HG02623 (cell line): ENCODE measurements around the gene UBE3D.
A peak's percentile ranks its signal among the peaks of the same experiment; 100 is the strongest.
"Not testable (repeated sequence)": the region's sequence is repeated elsewhere in the genome, so short reads cannot be mapped to it uniquely, and the experiment has no call there.

ENCODE experiments used
- ATAC-seq: cut with Tn5 transposase; IDR thresholded peaks from one replicate; pipeline ENCODE4 v1.9.1; 2021; ENCODE audit warnings: moderate library complexity; ENCODE audit not compliant: unreplicated experiment

The UBE3D gene

GRCh38 chr6:82979657-82980056 is 86.0 kb downstream of the UBE3D start:
- no peak for ATAC-seq

DNA sequence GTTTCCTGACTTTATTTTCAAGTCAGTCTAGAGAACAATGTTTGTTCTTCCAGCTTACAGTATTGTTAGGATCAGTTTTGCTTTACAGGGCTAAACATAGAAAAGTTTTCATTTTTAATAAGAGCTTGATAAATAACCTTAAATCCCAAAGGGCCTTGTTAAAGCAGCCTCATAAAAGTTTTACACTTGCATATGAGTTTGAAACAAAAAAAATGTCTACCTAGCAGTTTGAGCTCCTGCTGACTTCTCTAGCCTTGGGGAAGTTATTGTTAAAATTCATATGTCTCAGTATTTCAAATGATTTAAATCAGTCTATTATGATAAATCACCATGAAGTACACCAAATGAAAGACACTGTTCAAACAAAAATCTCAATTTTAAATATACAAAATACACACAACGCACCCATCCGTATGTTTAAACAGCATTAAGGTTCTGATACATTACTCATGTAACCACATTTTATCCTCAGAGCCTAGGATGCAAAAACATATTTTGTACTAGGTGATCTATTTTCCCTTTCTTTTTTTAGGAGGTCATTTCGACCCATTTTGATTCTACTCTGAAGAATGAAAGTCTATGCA is 87.2 kb downstream of the UBE3D start:
- ATAC-seq, result no peak

- ATAC-seq, result no peak
These were observed 89.5 kb downstream of the UBE3D start for GRCh38 chr6:82976179-82976578.

DNA sequence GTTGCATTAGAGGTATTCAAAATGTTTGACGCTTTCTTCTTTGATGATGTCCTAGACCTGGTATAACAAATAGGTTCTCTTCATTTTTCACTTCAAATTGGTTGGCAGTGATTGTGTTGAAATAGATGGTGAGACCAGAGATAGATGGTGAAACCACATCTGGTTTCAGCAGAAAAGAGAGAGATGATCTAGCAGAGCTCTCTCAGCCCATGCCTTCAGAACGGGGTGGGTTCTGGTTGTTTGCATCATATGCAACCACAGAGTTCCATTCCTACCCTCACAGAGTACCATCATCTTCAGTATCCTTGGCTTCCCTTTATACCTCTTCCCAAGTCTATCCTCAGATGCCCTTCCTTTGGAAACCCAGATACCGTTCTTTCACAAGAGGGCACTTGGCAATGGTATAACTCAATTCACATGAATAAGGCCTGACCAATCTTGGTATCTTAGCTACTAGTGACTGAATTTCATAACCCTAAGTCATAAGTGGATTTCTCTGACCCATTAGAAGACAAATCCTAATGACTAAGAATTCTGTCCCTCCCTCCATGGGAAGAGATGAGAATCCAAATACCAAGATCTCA is 93.7 kb downstream of the UBE3D start:
- ATAC-seq, result no peak

DNA sequence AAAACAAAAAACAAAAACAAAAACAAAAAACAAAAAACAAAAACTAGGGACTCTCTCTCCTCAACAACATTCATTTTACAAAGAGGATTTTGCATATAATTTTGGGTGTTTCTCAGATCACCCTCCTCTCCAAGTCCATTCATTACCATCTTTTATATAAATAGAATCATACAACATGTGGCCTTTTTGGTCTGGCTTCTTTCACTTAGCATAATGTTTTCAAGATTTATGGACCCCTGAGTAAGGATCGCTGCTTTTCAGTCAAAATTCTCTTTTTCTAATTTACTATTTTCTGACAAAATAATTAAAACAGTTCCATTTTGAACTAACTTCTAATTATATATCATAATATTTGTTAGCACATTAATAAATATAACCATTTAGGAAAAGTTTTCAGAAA is 94.8 kb downstream of the UBE3D start:
- no peak for ATAC-seq

DNA sequence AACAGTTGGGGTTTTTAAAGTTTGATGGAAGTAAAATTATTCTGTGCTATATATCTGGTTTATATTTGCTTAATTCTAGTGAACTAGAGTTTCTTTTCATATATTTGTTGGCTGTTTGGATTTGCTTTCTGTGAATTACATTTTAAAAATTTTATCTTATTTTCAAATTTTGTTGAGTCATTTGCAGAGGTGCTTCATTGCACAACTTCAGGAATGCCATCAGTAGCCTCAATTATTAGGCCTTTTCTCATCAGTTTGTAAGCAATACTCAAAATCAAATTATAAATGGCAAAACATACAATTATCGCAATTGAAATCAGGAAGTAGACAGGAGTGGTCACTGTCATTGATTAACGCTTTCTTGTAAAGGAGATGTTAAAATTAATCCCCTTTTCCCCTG is 96.9 kb downstream of the UBE3D start:
- no peak for ATAC-seq

- no peak for ATAC-seq
These were observed 102.3 kb downstream of the UBE3D start for GRCh38 chr6:82963191-82963925.

GRCh38 chr6:82959385-82959941 is 106.2 kb downstream of the UBE3D start:
- ATAC-seq, result no peak

DNA sequence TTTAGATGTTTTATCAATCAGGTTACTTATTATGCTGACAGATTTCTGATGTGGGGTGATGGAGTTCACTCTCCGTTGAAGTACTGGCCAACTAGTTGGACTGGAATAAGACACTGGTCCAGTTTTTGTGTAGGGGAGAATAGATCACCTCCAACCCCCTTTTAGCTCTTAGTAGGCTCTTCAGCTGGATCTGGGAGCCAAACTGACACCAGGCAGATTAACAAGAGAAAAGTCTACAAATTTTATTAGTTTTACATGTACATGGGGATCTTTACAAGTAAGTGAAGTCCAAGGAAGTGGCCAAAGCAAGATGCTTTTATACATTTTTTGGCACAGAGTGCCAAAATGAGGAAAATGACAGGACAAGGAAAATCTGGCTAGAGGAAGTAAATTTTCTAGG is 107.1 kb downstream of the UBE3D start:
- ATAC-seq, result no peak

DNA sequence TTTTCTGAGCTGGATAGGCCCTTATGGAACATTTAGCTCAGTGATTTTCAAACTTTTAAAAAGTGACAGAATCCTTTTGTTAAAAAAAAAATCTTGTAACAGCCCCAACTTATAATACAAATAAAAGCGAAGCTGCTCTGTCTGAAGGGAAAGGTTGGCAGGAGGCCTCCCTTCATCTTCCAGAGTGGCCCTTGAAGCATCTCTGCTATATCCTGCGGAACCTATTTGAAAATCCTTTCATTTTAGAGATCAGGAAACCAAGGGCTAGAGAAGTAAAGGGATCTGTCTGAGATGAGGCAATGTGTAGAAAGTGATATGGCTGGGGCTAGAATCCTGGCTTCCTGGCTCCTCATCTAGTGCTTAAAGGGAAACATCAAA is 107.8 kb downstream of the UBE3D start:
- no peak for ATAC-seq

DNA sequence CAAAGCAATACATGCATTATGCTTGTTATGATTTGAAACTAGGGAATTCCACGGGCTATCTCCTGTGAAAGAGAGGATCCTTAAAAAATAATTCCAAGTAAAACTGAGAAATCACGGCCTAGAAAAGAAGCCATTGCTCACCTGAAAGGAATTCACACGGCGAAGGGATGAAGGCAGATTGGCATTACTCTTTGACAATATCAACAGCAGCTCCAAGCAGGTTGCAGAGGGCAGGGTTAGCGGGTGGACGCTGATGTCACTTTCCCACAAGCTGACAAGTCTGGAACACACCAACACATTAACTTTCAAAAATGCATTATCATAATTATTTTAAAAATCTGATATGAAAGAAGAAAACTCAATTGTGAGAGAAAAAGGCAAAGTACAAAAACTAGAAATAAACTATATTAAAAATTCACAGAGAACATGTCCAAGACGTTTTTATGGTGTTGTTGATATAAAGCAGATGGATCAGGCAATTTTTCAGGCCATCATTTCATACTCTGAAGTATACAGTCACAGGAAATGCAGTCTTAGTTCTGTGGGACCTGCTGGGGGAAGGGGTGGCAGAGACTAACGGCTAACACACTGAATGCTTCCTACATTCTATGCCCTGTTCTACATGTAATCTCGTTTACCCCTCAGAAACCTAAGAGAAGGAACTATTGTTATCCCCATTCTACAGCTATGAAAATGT is 108.3 kb downstream of the UBE3D start:
- no peak for ATAC-seq

DNA sequence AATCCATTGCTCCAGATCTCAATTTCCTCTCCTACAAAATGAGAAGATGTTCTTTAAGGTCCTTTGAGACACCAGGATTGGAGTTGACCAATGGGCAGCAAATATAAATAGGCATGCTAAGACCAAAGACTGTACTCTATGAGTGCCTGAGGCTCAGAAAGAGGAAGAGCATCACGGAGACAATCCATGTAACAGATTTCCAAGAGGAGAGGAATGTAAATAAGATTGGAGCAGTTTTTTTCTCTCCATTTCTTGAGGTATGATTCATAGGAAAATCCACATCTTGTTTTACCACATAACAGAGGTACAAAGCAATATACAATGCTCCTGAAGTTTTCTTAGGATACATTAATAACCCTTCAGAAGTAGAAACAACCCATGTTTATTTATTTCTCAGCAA is 109.8 kb downstream of the UBE3D start:
- ATAC-seq, result no peak

- peak; percentile 70 for ATAC-seq
These were observed 110.6 kb downstream of the UBE3D start for GRCh38 chr6:82954937-82955577.

- ATAC-seq, result no peak
These were observed 111.3 kb downstream of the UBE3D start for GRCh38 chr6:82954356-82954755.

GRCh38 chr6:82953871-82954270 is 111.8 kb downstream of the UBE3D start:
- no peak for ATAC-seq

- no peak for ATAC-seq
These were observed 113.7 kb downstream of the UBE3D start for GRCh38 chr6:82951935-82952334.

- ATAC-seq, result no peak
These were observed 114.3 kb downstream of the UBE3D start for GRCh38 chr6:82951389-82951788.

- not testable (repeated sequence) for ATAC-seq
These were observed 134.7 kb downstream of the UBE3D start for GRCh38 chr6:82930915-82931314.

DNA sequence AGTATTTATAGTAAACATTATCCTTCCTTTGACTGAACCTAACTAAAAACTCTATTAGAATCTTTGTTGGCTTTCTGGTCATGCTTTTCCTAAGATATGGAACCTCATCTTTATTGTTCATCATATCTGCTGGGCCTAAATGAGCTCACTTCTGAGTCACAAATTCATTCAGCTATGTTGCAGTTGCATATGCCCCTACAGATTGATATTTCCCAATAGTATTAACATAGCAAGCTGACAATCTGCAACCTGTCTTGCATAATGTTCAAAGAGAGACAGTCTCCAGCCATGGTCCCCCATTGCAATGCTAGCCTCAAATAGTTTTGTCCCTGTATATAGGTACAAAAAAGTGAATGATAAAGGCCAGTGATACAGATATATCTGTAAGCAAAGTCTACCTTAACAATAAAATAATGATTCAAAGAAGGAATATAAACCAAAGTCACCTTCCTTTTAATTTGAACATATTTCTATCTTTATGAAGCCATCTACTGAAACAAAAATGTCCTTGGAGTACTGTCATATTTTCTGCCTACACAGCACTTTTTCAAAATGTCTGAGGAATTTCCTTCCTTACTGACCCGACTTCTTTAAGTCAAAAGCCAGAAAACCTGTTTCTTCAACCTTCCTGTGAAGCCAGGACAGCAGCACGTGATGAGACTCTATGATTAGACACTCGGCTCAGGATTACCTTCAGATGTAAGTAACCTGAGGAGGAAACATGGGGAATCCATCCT is 140.7 kb downstream of the UBE3D start:
- ATAC-seq, result no peak

GRCh38 chr6:82921258-82921657 is 144.4 kb downstream of the UBE3D start:
- ATAC-seq, result no peak
